GM21737 (cell line): ENCODE results near the gene PTPN1.
"Not testable (repeated sequence)": the region's sequence is repeated elsewhere in the genome, so short reads cannot be mapped to it uniquely, and the experiment has no call there.

ENCODE experiments used
- ATAC-seq: cut with Tn5 transposase; IDR thresholded peaks from one replicate; pipeline ENCODE4 v1.9.1; 2021; ENCODE audit warnings: mild to moderate bottlenecking, moderate library complexity; ENCODE audit not compliant: unreplicated experiment

Gene PTPN1

DNA sequence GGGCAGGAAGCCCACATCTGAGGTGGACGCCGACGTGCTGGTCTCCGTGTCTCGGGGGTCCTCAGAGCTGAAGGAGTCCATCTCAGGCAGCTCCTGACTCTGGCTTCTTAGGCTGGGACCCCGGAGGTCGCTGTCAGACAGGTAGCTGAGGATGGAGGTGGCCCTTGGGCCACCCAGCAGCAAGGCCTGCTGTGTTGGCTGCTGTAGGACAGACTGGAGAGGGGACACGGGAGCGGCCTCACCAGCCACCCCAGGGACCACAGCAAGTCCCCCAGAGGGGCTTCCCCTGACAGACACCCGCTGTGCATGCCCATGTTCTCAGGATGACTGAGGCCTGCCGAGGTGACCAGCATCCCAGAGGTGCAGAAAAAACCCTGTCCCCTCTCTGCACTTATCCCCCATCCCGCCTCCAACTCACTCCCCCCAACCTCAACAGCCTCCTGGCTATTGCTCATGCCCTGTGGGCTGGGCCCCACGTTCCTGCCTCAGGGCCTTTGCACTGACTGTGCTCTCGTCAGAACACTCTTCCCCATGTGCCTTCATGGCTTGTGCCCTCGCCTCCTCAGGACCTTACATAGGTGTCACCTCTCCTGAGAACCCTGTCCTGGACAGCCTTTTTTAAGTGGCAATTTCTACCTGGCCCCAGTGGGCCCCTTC, 92.4 kb downstream of the PTPN1 start:
- ATAC-seq, result no peak

DNA sequence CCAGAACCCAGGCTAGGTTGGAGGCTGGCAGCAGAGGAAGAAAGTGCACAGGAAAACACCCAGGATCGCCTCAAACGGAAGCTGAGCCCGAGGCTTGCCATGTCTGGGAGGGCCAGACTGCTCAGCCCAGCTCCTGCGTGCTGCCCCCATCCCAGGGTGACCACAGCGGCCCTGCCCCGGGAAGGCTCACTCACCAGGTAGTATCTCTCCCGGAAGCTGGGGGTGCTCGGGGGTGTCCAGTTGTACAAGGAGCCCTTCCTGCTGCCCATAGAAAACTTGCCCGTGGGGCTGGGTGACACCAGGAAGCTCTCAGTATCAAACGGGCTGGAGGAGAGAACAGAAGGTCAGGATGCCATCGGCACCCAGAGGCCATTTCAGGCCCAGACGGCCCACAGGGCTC, 94.3 kb downstream of the PTPN1 start:
- ATAC-seq, result no peak

DNA sequence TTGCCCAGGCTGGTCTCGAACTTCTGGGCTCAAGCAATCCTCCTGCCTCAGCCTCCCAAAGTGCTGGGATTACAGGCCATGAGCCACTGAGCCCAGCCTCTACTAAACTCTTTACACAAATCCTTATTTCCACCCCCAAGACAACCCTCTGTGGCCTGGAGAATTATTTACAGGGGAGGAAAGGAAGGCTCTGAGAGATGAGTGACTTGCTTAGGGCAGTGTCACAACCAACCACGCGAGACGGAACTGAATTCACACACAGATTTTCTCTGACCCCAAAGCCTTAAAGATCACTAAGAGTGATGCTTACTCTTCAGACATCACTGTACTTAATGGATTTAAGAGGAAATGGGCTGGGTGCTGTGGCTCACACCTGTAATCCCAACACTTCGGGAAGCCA, 95.0 kb downstream of the PTPN1 start:
- ATAC-seq, result no peak

DNA sequence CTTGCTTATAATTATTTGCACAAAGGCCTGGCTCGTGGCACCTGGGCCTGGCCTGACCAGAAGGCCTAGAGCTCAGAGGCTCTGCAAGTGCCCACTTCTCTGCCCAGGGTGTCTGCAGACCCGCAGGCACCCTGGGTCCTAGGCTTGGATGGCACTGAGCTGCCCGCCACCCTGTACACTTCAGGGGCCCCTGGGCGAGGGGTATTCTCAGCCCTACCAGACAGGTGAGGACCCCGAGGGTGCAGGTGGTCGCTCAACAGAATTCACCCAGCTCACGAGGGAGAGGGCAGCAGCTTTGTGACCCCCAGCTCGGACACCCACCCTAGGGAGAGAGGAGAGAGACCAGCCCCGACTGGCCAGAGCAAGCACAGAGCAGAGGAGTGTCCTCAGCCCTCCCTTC, 97.3 kb downstream of the PTPN1 start:
- no peak for ATAC-seq

DNA sequence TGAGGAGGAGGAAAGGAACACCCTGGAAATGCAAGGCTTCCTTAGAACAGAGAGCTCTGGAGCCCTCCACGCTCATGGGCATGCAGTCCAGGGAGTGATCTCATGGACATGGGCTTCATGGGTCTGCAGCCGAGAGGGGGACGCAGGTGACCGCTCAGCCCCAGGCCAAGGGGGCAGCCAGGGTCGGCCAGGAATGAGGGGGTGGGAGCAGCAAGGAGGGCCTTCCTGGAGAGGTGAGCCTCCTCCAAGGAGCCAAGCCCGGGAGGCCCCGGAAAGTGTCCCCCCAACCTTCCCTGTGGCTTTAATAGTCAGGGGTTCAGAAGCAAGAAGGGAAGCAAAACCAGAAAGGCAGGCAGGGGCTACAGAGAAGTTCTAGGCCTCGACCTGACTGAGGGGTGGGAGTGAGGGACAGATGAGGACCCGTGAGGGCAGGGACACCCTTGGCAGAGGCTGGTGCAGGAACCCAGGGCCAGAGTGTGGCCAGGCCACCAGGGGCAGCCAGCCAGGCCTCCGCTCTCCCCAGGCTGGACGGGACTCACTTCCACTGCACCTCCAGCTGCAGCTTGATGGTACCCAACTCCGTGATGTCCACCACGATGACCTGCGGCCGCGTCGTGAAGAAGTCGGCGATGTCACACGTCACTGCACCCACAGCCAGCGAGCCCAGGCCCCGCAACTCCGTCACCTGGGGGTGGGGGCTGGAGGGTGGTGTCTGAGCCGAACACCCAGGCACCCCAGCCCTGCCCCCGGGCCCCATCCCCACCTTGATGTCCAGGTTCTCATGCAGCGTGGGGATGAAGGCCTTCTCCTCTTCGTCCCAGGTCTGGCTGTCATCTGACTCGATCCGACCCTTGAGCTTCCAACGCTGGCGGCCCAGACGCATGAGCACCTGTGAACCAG, 97.9 kb downstream of the PTPN1 start:
- ATAC-seq, result no peak

DNA sequence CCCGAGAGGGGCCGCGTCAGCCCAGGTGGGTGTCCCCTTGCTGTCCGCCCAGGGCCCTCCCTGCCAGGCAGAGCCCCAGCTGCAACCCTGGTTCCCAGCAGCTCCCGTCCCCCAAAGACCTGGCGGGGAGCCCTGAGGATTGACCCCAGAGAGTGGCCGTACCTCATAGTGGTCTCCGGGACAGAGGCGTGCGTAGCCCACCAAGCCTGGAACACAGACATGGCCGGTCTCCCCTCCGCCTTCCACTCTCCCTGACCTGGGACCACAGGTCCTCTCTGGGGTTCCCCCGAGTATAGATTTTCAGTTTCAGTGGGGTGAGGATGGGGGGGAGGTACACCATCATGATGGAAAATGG, 98.5 kb downstream of the PTPN1 start:
- ATAC-seq, result no peak

DNA sequence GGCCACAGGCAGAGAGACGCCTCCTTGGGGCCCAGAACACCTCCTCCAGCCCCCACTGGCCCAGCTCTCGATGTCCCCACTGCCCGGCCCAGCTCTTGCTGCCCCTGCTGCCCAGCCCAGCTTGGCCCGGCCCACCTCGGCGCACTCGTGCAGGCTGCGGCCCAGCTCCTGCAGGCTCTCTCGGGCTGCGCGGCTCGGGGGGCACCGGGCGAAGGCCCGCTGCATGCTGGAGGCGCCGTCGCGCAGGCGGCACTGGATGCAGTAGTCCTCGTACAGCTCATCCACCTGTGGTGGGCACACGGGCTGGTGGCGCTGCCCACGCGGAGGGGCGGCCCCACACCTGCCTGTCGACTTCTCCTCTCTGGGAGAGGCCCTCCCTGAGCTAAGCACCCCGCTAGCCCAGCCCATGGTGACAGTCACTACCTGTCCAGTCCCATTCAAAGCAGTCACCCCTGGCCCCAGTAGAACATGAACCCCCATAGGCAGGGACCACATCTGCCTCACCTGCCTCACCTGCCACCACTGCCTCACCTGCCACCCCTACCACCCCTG, 99.3 kb downstream of the PTPN1 start:
- no peak for ATAC-seq

DNA sequence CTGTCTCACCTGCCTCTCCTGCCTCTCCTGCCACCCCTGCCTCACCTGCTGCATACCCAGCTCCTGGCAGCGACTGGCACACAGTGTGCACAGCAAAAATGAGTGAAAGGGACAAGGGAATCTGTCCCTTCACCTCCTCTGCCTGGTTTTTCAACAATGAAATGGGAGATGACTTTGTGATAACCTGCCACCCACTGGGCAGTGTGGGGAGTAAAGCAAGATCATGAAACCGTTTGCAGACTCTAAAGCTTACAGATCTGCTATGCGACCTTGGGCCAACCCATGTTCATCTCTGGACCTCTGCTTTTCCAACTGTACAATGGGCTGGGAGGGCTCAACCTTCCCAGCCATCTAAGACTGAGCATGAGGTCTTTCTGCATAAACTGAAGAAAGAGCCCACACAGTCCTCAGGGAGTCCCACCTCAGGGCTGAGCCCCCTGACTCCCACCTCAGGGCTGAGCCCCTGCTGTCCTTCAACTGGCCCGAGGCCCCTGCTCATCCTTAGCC, 100.1 kb downstream of the PTPN1 start:
- no peak for ATAC-seq

DNA sequence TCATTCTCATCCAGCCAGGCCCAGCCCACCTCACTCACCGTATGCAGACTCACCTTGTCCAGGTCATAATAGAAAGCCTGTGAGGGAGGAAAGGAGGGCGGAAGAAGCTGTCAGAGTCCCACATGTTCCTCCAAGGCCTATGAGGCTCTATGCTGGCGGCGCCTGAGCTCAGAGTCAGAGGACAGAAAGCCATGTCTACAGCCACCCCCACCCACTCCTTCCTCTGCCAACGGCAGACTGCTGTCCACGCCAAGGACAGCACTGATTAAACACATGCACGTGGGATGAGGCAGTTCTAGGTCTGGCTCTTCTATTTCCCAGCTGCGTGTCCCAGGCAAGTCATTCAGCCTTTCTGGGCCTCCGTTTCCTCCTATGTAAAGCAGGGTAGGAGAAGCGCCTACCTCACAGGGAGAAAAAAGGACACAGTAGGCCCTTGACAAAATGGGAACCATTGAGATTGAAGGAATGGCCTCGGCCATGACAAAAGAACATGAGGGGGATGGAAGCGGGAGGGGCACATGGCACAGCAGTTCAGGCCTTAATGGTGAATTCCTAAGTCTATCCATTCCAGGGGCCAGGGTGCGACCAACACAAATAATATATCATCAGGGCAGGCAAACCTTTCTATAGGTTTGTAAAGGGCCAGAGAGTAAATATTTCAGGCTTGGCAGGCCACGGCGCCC, 101.1 kb downstream of the PTPN1 start:
- ATAC-seq, result no peak

DNA sequence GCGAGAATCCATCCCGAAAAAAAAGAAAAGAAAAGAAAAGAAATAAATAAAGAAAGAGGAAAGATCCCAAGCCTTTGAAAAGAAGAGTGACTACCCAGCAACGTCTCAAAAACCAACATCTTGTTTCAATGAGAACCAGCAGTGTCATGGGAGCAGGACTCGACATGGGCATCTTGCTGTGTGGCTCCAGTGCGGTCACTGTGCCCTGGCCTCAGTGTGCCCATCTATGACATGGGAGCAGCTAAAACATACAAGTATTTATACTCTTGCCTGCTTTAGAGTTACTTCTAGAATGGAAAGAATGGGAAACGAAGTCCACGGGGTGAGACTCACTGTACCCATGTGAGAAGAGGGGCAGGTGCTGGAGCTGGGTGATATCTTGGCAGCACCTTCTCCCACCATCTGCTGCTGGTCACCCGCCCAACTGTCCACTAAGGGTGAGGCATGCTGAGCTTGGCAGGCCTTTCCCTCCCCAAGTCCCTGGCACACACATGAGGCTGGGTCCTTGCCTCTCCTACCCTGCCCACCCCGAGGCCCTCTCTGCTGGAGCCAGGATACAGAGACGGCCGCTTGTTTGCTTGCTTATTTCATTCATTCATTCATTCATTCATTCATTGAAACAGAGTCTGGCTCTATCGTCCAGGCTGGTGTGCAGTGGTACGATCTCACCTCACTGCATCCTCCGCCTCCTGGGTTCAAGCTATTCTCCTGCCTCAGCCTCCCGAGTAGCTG, 103.4 kb downstream of the PTPN1 start:
- ATAC-seq, result no peak

DNA sequence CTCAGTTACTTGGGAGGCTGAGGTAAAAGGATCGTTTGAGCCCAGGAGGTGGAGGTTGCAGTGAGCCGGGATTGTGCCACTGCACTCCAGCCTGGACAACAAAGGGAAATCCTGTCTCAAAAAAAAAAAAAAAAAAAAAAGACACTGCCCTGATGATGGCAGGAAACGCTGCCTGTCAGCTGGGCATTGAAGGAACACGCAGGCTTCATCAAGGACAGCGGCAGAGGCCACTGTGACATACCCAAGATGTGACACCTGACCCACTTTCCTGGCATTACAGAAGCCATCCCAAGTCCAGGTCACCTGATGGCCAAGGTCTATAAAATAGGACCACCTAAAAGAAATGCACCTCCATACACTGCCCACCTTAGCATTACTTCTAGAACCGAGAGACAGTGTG, 105.2 kb downstream of the PTPN1 start:
- ATAC-seq, result no peak

DNA sequence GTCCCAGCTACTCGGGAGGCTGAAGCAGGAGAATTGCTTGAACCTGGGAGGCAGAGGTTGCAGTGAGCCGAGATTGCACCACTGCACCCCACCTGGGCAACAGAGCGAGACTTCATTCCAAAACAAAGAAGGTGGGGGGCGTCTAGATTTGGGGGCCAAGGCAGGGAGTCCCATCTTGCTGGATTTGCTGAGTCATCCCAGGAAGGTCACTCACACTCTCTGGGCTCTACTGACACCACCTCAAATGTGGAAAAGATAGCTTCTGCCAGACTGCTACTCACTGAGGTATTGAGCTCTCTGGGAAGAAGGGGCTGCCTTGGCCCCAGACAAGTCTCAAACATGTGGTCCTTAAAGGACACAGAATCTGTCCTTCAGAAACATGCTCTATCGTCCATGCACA, 106.8 kb downstream of the PTPN1 start:
- no peak for ATAC-seq

DNA sequence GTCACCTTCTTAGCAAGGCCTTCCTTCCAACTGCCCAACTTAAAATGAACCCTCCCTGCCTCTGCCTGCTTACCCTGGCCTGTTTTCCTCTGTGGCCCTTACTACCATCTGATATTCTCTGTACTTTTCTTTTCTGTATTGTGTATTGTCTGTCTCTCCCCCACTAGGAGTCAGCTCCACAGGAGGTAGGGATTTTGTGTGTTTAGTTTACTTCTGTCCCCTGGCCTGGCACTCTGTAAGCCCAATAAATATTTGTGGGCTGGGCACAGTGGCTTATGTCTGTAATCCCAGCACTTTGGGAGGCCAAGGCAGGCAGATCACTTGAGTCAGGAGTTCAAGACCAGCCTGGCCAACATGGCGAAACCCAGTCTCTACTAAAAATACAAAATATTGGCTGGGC, 108.4 kb downstream of the PTPN1 start:
- no peak for ATAC-seq

DNA sequence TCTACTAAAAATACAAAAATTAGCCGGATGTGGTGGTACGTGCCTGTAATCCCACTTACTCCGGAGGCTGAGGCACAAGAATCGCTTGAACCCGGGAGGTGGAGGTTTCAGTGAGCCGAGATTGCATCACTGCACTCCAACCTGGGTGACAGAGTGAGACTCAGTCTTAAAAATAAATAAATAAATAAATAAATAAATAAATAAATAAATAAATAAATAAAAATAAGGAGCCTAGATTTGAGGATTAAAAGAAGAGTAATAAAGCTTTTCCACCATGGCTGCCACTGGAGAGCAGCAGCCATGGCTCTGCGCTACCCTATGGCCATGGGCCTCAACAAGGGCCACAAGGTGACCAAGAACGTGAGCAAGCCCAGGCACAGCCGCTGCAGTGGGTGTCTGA, 110.3 kb downstream of the PTPN1 start:
- not testable (repeated sequence) for ATAC-seq

DNA sequence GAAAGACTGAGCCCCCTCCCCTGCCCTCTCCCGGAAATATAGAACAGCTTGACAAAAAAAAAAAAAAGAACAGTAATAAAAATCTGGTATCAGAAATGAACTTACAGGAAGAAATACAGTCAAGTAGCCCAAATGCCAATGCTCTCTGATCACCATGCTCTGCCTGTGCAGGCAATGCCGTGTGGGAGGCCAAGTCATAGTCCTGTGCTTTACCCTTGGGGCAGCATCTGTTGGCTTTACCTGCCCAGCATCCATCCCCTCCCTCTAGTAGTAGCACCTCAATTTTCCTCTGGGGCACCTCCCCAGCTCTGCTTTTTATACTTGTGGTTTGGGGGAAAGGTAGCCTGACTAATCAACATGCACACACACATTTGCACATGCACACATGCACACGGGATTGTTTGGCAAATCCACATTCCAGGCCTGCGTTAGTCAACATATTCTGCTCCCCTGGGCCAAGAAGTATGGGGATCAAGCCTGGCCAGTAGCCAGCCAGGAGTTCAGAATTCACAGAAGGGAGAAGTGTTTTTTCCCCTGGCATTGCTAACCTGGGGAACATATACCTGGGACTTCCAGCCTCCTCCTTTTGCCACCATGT, 111.0 kb downstream of the PTPN1 start:
- ATAC-seq, result no peak

DNA sequence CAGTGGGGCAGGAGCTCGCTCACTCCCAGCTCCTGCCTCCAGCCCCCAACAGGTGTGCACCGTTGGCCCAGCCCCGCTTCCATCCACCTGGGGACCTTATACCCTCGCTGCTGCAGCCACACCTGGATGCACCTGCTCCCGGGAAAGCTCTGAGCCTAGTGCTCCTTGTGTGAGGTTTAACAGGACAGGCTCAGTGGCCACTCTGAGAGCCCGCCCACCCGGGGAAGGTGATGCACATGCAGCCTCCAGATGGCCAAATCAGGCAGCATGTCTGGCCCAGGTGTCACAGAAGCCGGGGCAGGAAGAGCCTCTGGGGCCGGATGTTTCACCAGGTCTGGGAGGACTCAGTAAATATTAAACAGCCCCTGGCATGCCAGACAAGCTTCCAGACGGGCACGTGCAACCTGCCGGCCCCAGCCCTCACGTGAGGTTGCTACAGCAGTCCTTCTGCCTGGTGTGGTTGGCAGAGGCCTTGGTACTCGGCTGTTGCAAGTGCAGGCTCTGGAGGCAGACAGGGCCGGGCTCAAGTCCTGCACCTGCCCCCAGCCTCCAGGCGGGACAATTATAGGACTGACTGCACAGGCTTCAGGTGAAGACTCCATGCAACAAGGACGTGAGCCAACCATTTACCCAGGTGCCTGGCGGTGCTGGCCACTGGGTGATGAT, 114.3 kb downstream of the PTPN1 start:
- ATAC-seq, result no peak

DNA sequence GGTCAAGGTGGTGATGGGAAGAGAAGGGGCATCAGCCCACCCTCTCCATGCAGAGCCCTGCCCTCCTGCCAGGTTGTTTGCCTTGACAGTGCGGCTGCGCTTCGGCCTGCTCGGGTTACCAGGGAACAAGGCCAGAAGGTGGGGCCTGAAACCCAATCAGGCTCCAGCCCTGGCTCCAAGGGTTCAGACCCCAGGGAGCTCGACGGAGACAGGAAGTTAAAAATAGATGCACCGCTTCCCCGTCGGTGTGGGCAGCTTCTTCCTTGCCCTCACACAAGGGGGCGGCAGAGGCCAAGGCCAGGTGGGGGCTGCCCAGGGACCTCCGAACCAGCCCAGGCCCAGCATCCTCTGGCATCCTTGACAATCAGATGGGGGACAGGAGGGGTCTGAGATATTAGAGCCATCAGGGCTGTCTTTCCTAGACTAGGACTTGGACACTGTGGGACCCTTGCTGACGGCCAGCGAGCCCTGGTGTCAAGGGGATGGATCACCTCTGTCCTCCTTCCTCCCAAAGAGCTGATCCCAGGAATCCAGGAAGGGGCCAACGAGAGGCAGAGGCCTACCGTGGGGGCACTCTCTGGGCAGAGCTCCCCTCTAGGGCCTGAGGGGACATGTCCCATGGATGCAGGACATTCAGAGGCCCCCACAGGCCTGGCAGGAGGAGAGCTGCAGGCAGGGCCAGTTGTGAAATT, 115.9 kb downstream of the PTPN1 start:
- no peak for ATAC-seq

DNA sequence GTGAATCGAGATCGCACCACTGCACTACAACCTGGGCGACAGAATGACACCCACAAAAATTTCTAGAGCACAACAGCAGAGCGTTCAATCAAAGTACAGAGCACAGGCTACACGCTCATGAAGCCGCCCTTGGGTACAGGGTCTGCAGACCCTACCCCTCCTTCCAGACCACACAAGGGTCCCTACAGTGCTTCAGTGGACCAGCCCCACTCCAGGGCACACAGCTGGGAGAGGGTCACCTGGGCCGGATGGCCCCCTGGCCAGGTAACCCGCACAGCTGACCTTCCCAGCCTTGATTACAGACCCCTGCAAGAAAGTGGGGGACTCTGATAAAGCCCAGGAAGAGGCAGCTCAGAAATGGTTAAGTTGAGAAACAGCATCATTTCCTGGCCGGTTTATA, 117.6 kb downstream of the PTPN1 start:
- no peak for ATAC-seq

DNA sequence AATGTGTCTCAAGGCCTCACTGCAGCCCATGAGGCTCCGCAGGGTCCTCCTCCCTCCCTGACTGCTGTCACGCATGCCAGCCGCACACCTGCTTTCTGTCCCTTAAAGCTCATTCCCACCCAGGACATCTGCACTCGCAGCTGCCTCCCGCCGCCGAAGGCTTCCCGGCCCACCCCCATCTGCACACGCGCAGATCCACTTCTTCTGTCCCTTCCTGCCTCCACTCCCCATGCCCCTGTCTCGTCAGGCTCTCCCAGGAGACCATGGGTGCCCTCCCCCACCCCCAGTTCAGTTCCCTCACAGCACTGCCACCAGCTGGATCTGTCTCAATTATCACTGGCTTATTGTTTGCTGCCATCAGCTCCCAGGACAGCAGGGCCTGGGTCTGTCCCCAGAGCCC, 118.1 kb downstream of the PTPN1 start:
- ATAC-seq, result no peak
